Measurements from ENCODE around the gene MOGAT3. TPM values are rescaled to one million over a fixed set of nuclear protein-coding genes. Genes with fewer than 3 reads are reported as not detected.
A peak's percentile ranks its signal among the peaks of the same experiment; 100 is the strongest.

MOGAT3 gene
- total and polyA plus RNA-seq, 8 donors = 0.07 to 0.11 (median 0.08) TPM; not detected in 3

DNA sequence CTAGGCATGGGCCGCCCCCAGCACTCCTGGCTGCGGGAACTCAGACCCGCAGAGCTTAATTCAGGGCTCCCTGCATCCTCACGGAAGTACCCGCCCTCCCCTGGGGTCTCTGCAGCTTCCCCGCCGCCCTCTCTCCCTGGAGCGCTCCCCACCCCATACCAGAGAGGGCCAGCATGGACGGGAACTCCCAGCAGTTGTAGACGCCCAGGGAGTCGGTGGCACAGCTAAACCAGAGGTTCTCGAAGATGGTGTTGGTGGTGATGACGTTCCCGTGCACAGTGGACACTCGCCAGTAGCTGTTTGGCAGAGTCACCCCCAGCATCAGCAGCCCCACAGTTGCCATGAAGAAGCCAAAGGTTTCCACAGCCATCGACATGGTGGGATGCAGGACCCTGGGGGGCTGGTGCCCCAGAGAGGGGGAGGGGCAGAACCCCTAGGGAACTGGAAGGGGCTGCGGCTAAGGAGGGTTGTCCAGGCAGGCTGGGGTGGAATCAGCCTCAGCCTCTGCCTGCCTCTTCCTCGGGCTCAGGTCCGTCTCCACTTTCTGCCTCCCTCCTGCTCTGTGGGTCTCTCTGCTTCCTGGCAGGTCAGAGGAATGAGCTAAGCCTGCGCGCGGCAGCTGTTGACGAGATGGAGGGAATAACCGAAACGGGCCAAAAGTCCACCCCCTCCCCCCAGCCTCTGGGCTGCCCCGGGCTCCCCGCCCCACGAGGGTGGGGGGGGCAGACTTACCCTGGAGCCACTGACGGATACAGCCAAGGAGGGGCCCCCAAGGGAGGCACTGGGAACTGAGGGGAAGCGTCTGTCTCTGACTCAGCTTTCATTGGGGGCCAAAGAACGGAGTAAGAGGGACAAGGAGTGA is 36.6 kb upstream of the MOGAT3 start, which contains the start of gene CLDN15:
TSS of gene CLDN15 (minus strand) at position 597 of the 862 bp plus-strand sequence. CDS start at position 376, 221 bp downstream.
- intact Hi-C loops (cut with DNase I) = no loop called here
- Histone ChIP-seq H3K4me3 (no peak within 1 kb of the TSS), H3K27me3 (no peaks in the 10 kb centered on the region), H3K36me3 (peaks cover 0 to 54% of the 10 kb centered on the region in 2 donors), H3K27ac (peak within 1 kb of the TSS; percentile 65 to 70), H3K4me1 (peaks cover 0 to 53% of the 10 kb centered on the region in 2 donors), H3K9me3 (no peaks in the 10 kb centered on the region)
- TF ChIP-seq, protein P1, sequence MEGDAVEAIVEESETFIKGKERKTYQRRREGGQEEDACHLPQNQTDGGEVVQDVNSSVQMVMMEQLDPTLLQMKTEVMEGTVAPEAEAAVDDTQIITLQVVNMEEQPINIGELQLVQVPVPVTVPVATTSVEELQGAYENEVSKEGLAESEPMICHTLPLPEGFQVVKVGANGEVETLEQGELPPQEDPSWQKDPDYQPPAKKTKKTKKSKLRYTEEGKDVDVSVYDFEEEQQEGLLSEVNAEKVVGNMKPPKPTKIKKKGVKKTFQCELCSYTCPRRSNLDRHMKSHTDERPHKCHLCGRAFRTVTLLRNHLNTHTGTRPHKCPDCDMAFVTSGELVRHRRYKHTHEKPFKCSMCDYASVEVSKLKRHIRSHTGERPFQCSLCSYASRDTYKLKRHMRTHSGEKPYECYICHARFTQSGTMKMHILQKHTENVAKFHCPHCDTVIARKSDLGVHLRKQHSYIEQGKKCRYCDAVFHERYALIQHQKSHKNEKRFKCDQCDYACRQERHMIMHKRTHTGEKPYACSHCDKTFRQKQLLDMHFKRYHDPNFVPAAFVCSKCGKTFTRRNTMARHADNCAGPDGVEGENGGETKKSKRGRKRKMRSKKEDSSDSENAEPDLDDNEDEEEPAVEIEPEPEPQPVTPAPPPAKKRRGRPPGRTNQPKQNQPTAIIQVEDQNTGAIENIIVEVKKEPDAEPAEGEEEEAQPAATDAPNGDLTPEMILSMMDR (IDR thresholded peaks at IDR 0.05) = no peak
- ATAC-seq (peak; percentile 15), DNase-seq (no peak)

DNA sequence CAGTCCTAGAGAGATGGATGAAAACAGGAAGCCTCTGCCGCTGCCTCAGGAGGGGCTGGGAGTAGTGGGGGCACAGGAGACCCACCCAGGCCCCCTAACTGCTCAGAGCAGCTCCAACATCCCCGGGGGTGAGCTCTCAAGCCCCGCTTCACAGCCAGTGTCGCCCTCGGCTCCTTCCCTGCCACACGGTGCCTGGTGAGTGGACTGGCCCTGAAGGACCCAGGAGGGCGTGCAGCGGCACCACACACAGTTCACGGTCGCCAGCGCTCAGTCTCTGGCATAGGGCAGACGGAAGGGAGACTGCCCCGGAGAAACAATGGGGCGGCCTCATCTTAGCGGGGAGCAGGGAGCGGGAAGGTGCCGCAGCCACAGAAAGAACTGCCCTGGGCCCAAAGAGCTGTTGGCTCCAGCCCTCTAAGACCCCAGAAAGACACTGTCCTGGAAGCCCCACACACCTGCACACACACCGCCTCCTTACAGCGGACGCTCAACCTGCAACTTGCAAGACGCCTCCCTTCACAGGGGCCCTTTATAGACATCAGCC is 35.5 kb upstream of the MOGAT3 start:
- Histone ChIP-seq H3K27me3 (no peaks in the 10 kb centered on the region), H3K36me3 (peaks cover 0 to 54% of the 10 kb centered on the region in 2 donors), H3K4me3 (no peak overlapping the region), H3K9me3 (no peaks in the 10 kb centered on the region), H3K27ac (no peak overlapping the region), H3K4me1 (peaks cover 0 to 50% of the 10 kb centered on the region in 2 donors)
- no peak for DNase-seq
- TF ChIP-seq, protein P1 (IDR thresholded peaks at IDR 0.05) = no peak
- no peak for ATAC-seq
- intact Hi-C loops (cut with DNase I) = no loop called here

- intact Hi-C loops (cut with DNase I) = no loop called here
- peaks cover 0 to 44% of the 10 kb centered on the region in 2 donors for H3K4me1 ChIP-seq
- H3K9me3 ChIP-seq = no peaks in the 10 kb centered on the region
- DNase-seq = no peak
- H3K4me3 ChIP-seq = no peak overlapping the region
- H3K27ac ChIP-seq = no peak overlapping the region
- TF ChIP-seq, protein P1 (IDR thresholded peaks at IDR 0.05) = no peak
- no peaks in the 10 kb centered on the region for H3K27me3 ChIP-seq
- no peak for ATAC-seq
- H3K36me3 ChIP-seq = peaks cover 0 to 48% of the 10 kb centered on the region in 2 donors
Measured at GRCh38 chr7:101235522-101235921, 34.7 kb upstream of the MOGAT3 start.

DNA sequence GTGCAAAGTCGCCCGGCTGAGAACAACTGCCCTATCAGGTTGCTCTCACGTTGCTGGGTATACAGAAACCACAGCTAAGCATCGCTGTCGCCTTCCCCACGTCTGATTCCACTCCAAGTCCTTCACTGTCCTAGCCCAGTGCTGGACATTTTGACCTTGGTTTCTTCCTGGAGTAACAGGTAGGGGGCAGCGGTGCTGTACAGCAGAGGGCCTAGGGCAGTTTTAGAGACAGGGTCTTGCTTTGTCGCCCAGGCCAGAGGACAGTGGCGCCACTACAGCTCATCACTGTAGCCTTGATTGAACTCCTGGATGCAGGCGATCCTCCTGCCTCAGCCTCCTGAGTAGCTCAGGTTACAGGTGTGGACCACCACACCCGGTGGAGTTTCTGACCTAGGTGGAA is 34.2 kb upstream of the MOGAT3 start:
- Histone ChIP-seq H3K27me3 (no peaks in the 10 kb centered on the region), H3K36me3 (peaks cover 0 to 43% of the 10 kb centered on the region in 2 donors), H3K4me1 (peaks cover 0 to 43% of the 10 kb centered on the region in 2 donors), H3K4me3 (no peak overlapping the region), H3K9me3 (no peaks in the 10 kb centered on the region), H3K27ac (no peak overlapping the region)
- TF ChIP-seq, protein P1 (IDR thresholded peaks at IDR 0.05) = no peak
- no peak for ATAC-seq
- DNase-seq = no peak
- intact Hi-C loops (cut with DNase I) = no loop called here

DNA sequence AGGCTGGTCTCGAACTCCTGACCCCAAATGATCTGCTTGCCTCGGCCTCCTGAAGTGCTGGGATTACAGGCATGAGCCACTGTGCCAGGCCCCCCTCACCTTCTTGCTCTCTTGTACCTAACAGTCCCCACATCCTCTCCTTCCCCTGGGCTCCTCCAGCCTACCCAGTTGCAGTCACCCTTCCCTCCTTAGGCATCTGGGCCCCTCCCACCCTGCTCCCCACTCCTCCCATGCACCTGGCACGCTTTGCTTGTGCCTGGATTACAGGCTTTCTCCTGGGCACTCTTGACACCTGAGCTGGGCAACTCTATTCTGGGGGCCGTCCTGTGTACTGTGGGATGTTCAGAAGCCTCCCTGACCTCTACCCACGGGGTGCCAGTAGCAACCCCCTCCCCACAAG is 33.8 kb upstream of the MOGAT3 start:
- peaks cover 0 to 42% of the 10 kb centered on the region in 2 donors for H3K36me3 ChIP-seq
- intact Hi-C loops (cut with DNase I) = no loop called here
- no peak overlapping the region for H3K4me3 ChIP-seq
- no peaks in the 10 kb centered on the region for H3K27me3 ChIP-seq
- H3K4me1 ChIP-seq = peaks cover 0 to 39% of the 10 kb centered on the region in 2 donors
- DNase-seq = no peak
- H3K27ac ChIP-seq = no peak overlapping the region
- no peak for ATAC-seq
- no peaks in the 10 kb centered on the region for H3K9me3 ChIP-seq
- TF ChIP-seq, protein P1 (IDR thresholded peaks at IDR 0.05) = no peak
